ENCODE results near the gene CAPNS2. TPM values are rescaled to one million over a fixed set of nuclear protein-coding genes. Genes with fewer than 3 reads are reported as not detected.
"Not testable (repeated sequence)": the region's sequence is repeated elsewhere in the genome, so short reads cannot be mapped to it uniquely, and the experiment has no call there.

CAPNS2 gene
- total RNA-seq, 4 donors from 2014 or later, result 0.90 to 2.1 TPM; not detected in 2

DNA sequence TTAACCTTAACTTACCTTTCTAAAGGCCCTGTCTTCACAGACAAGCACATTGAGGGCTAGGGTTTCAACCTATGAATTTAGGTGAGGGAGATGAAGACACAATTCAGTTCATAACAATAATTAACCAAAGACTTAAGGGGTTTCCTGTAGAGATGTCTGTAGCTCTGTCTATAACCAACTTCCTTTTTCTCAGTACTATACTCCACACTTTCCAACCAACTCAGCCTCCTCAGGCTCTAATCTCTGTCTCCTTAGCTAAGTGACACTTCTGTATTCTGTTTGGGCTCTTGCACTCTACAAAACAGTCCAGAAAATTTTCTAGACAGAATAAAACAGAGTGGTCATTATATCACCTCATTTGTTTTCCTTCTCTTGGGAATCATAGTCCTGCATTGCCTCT, 25.8 kb downstream of the CAPNS2 start:
- TF ChIP-seq, protein P1, sequence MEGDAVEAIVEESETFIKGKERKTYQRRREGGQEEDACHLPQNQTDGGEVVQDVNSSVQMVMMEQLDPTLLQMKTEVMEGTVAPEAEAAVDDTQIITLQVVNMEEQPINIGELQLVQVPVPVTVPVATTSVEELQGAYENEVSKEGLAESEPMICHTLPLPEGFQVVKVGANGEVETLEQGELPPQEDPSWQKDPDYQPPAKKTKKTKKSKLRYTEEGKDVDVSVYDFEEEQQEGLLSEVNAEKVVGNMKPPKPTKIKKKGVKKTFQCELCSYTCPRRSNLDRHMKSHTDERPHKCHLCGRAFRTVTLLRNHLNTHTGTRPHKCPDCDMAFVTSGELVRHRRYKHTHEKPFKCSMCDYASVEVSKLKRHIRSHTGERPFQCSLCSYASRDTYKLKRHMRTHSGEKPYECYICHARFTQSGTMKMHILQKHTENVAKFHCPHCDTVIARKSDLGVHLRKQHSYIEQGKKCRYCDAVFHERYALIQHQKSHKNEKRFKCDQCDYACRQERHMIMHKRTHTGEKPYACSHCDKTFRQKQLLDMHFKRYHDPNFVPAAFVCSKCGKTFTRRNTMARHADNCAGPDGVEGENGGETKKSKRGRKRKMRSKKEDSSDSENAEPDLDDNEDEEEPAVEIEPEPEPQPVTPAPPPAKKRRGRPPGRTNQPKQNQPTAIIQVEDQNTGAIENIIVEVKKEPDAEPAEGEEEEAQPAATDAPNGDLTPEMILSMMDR (IDR thresholded peaks at IDR 0.05), result no peak
- no peak for TF ChIP-seq POLR2A (IDR thresholded peaks at IDR 0.05)
- DNase-seq, result no peak
- intact Hi-C loops (cut with DNase I; ENCODE audit: low total_unique reads), result no loop called here
- no peaks in the 10 kb centered on the region for H3K27me3 ChIP-seq
- no peaks in the 10 kb centered on the region for H3K9me3 ChIP-seq
- H3K4me3 ChIP-seq, result no peak overlapping the region
- H3K27ac ChIP-seq, result no peak overlapping the region
- H3K36me3 ChIP-seq, result no peaks in the 10 kb centered on the region
- H3K4me1 ChIP-seq, result no peaks in the 10 kb centered on the region

DNA sequence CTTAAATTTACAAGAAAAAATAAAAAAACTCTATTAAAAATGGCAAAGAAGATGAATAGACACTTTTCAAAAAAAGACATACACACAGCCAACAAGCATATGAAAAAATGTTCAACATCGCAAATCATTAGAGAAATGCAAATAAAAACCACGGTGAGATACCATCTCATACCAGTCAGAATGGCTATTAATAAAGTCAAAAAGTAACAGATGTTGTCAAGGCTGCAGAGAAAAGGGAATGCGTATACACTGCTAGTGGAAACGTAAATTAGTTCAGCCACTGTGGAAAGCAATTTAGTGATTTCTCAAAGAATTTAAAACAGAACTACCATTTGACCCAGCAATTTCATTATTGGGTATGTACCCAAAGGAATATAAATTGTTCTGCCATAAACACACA, 31.4 kb downstream of the CAPNS2 start:
- no peak overlapping the region for H3K4me3 ChIP-seq
- no peaks in the 10 kb centered on the region for H3K36me3 ChIP-seq
- H3K27me3 ChIP-seq, result no peaks in the 10 kb centered on the region
- H3K4me1 ChIP-seq, result no peaks in the 10 kb centered on the region
- H3K27ac ChIP-seq, result no peak overlapping the region
- no peak for DNase-seq
- H3K9me3 ChIP-seq, result no peaks in the 10 kb centered on the region
- TF ChIP-seq, protein P1 (IDR thresholded peaks at IDR 0.05), result no peak
- TF ChIP-seq POLR2A (IDR thresholded peaks at IDR 0.05), result no peak
- intact Hi-C loops (cut with DNase I; ENCODE audit: low total_unique reads), result no loop called here

DNA sequence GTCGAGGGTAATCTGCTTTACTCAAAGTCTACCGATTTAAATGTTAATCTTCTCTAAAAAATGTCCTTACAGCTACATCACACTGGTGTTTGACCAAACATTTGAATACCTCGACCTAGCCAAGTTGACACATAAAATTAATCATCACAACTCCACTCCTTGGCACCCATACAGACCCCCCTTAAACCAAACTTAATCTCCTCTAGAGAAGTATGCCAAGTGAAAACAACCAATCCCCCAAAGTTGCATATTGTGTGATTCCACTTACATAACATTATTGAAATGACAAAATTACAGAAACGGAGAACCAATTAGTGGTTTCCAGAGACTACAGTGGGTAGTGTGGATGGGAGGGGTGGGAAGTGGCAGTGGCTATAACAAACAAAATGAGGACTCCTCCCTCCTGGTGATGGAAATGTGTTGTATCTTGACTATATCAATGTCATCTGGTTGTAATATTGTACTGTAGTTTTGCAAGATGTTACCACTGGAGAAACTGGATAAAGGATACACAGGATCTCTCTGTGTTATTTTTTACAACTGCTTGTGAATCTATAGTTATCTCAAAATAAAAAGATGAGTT, 39.4 kb downstream of the CAPNS2 start:
- no peaks in the 10 kb centered on the region for H3K36me3 ChIP-seq
- TF ChIP-seq, protein P1 (IDR thresholded peaks at IDR 0.05), result no peak
- no peak for TF ChIP-seq POLR2A (IDR thresholded peaks at IDR 0.05)
- H3K9me3 ChIP-seq, result no peaks in the 10 kb centered on the region
- intact Hi-C loops (cut with DNase I; ENCODE audit: low total_unique reads), result no loop called here
- DNase-seq, result no peak
- H3K4me3 ChIP-seq, result no peak overlapping the region
- H3K27ac ChIP-seq, result no peak overlapping the region
- H3K4me1 ChIP-seq, result no peaks in the 10 kb centered on the region
- H3K27me3 ChIP-seq, result no peaks in the 10 kb centered on the region

DNA sequence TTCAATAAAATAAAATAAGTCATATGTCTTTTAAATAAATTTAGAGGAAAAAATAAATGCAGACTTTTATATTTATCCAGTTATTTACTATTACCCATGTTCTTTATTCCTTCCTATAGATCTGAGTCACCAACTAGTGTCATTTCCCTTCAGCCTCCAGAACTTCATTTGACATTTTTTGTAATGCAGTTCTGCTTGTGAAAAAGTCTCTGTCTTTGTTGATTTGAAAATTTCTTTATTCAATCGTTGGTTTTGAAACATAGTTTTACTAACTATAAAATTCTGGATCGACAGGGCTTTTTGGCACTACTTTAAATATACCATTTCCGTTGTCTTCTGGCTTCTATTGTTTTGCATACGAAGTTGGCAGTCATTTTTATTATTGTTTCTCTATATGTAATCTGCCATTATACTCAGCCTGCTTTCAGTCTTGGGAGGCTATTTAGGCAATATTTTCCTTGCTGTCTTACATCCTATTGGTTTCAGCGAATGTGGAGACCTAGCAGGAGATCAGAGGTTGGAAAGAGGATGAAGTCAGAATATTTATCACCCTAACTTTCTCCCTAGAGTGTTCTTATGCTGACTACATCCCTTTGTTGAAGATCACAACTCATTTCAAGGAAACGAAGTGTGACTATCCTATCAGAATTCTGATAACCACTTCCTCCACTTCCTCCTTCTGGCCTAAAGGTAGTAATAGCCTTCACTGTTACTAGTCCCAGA, 47.3 kb downstream of the CAPNS2 start:
- Histone ChIP-seq H3K4me3 (no peak overlapping the region), H3K9me3 (no peaks in the 10 kb centered on the region), H3K27me3 (no peaks in the 10 kb centered on the region), H3K27ac (no peak overlapping the region), H3K4me1 (no peaks in the 10 kb centered on the region), H3K36me3 (no peaks in the 10 kb centered on the region)
- DNase-seq, result no peak
- no peak for TF ChIP-seq POLR2A (IDR thresholded peaks at IDR 0.05)
- TF ChIP-seq, protein P1 (IDR thresholded peaks at IDR 0.05), result no peak
- intact Hi-C loops (cut with DNase I; ENCODE audit: low total_unique reads), result no loop called here

DNA sequence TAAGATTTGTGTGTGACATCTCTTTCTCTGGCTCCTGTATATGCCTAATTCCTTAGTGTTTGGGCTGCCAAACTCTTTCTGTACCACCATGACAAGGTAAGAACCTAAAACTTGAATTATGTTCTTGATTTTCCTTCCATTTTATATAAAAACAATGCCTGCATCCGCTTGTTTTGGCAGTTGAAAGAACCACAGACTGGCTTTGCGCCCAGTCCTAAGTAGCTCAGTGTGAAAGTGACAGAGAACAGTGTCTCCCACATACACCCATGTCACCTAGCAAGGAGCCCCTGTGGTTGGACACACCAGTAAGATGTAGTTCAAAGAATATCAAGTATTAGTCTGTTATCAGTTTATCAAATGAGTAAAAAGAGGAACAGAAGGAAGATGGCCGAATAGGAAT, 48.6 kb downstream of the CAPNS2 start:
- H3K27ac ChIP-seq, result no peak overlapping the region
- no peaks in the 10 kb centered on the region for H3K9me3 ChIP-seq
- DNase-seq, result no peak
- H3K27me3 ChIP-seq, result no peaks in the 10 kb centered on the region
- H3K36me3 ChIP-seq, result no peaks in the 10 kb centered on the region
- no peaks in the 10 kb centered on the region for H3K4me1 ChIP-seq
- H3K4me3 ChIP-seq, result no peak overlapping the region
- no peak for TF ChIP-seq POLR2A (IDR thresholded peaks at IDR 0.05)
- TF ChIP-seq, protein P1 (IDR thresholded peaks at IDR 0.05), result no peak
- intact Hi-C loops (cut with DNase I; ENCODE audit: low total_unique reads), result no loop called here

DNA sequence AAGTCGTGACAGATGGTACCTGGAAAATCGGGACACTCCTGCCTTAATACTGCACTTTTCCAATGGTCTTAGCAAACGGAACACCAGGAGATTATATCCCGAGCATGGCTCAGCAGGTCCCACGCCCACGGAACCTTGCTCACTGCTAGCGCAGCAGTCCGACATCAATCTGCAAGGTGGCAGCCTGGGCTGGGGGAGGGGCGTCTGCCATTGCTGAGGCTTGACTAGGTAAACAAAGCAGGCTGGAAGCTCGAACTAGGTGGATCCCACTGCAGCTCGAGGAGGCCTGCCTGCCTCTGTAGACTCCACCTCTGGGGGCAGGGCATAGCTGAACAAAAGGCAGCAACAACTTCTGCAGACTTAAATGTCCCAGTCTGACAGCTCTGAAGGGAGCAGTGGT, 49.2 kb downstream of the CAPNS2 start:
- H3K27me3 ChIP-seq; H3K9me3 ChIP-seq; H3K27ac ChIP-seq; H3K4me1 ChIP-seq; DNase-seq; intact Hi-C loops (cut with DNase I; ENCODE audit: low total_unique reads); H3K36me3 ChIP-seq; H3K4me3 ChIP-seq: not testable (repeated sequence)
